Keratinocyte (primary cell): ENCODE results near the gene GMFB. TPM values are rescaled to one million over a fixed set of nuclear protein-coding genes. Genes with fewer than 3 reads are reported as not detected.

Experiments
- DNase-seq: peaks from one replicate; pipeline ENCODE4 v3.0.0-alpha.2; 2011; ENCODE audit warnings: low read depth, missing footprints, low spot score
- FAIRE-seq: peaks from 2 replicates; lab custom pipeline; 2011; peaks lifted over from hg19 to GRCh38; lab: Jason Lieb, UNC
- H2AFZ ChIP-seq: 2 replicates; pipeline ENCODE4 v1.6.0; 2012; ENCODE audit warnings: low read length, control low read depth, inconsistent platforms; ENCODE audit not compliant: control insufficient read depth
- H3K27ac ChIP-seq: 2 replicates; pipeline ENCODE4 v1.5.1; 2011; ENCODE audit warnings: low read length; ENCODE audit not compliant: control insufficient read depth, insufficient read depth
- H3K27me3 ChIP-seq: 3 replicates; pipeline ENCODE4 v1.6.0; 2011; ENCODE audit warnings: low read length; ENCODE audit not compliant: control insufficient read depth, insufficient read depth; ENCODE audit errors: extremely low read depth
- H3K36me3 ChIP-seq, 2 experiments: 2 replicates in 1 of 2; 3 replicates in 1 of 2; pipeline ENCODE4 v1.5.1; 2011; ENCODE audit warnings: low read length in 2 of 2, mild to moderate bottlenecking in 1 of 2; ENCODE audit not compliant: control insufficient read depth in 2 of 2, insufficient read depth in 2 of 2; ENCODE audit errors: extremely low read depth in 1 of 2
- H3K4me1 ChIP-seq: 3 replicates; pipeline ENCODE4 v1.5.1; 2011; ENCODE audit warnings: low read length; ENCODE audit not compliant: control insufficient read depth, insufficient read depth; ENCODE audit errors: extremely low read depth
- H3K4me2 ChIP-seq: 3 replicates; pipeline ENCODE4 v1.6.0; 2011; ENCODE audit warnings: low read depth, low read length; ENCODE audit not compliant: control insufficient read depth, insufficient read depth; ENCODE audit errors: extremely low read depth
- H3K4me3 ChIP-seq, 3 experiments: fragments of 200-600 bp in 1 of 3; sonication (generic) in 1 of 3; 2 replicates in 2 of 3; 3 replicates in 1 of 3; pipeline ENCODE4 v1.5.1; 2011 to 2016; ENCODE audit warnings: low read length in 3 of 3, mild to moderate bottlenecking in 3 of 3, control low read depth in 2 of 3, inconsistent platforms in 1 of 3, low read depth in 1 of 3, mixed read lengths in 1 of 3, mixed run types in 1 of 3, moderate library complexity in 1 of 3; ENCODE audit not compliant: control insufficient read depth in 2 of 3, insufficient read depth in 2 of 3; ENCODE audit errors: extremely low read depth in 1 of 3
- H3K79me2 ChIP-seq: 2 replicates; pipeline ENCODE4 v1.6.0; 2012; ENCODE audit warnings: low read length; ENCODE audit not compliant: control insufficient read depth, insufficient read depth
- H3K9ac ChIP-seq: 3 replicates; pipeline ENCODE4 v1.6.0; 2011; ENCODE audit warnings: low read length; ENCODE audit not compliant: control insufficient read depth, insufficient read depth; ENCODE audit errors: extremely low read depth
- H3K9me1 ChIP-seq: 3 replicates; pipeline ENCODE4 v1.6.0; 2011; ENCODE audit warnings: low read length; ENCODE audit not compliant: control insufficient read depth, insufficient read depth; ENCODE audit errors: extremely low read depth
- H3K9me3 ChIP-seq: 2 replicates; pipeline ENCODE4 v1.5.1; 2012; ENCODE audit warnings: low read depth, low read length; ENCODE audit not compliant: control insufficient read depth
- H4K20me1 ChIP-seq: 3 replicates; pipeline ENCODE4 v1.6.0; 2011; ENCODE audit warnings: low read length; ENCODE audit not compliant: control insufficient read depth, insufficient read depth; ENCODE audit errors: extremely low read depth
- EZH2 ChIP-seq: IDR thresholded peaks from one replicate; pipeline ENCODE4 v1.6.1; 2012; ENCODE audit warnings: inconsistent platforms, mild to moderate bottlenecking, low read length, moderate library complexity
- dilution Hi-C: fragments of 300-500 bp; cut with MboI; formaldehyde crosslinking; loops from one replicate; pipeline ENCODE4 v1.7.0; 2020; ENCODE audit warnings: low sequenced_read_pairs; ENCODE audit not compliant: extremely low pct_ligation_motif_present
- polyA plus RNA-seq, 5 experiments: library from polyadenylated mRNA; depleted of rRNA in 3 of 5; stranded (reverse) in 3 of 5; stranded (forward) in 1 of 5; unstranded in 1 of 5; fragments of >200 nt; gene quantifications; 1 replicate in 1 of 5; 2 replicates in 3 of 5; 3 replicates in 1 of 5; pipeline versions ENCODE4 v1.2.1 to v1.2.3, GENCODE V29; 2011 to 2012; ENCODE audit warnings: missing spikeins in 2 of 5, low read depth in 1 of 5, low replicate concordance in 1 of 5
- TF ChIP-seq, protein P1 (sequence below), 3 experiments: IDR thresholded peaks in 1 of 3; conservative IDR thresholded peaks in 1 of 3; optimal IDR thresholded peaks in 1 of 3; 2 replicates in 2 of 3; 3 replicates in 1 of 3; pipeline versions ENCODE3 to v1.5.1; 2011; ENCODE audit warnings: low read length in 3 of 3, mild to moderate bottlenecking in 3 of 3, moderate library complexity in 2 of 3, control low read depth in 1 of 3, inconsistent platforms in 1 of 3; ENCODE audit not compliant: insufficient read depth in 2 of 3; ENCODE audit errors: extremely low read depth in 1 of 3

GMFB gene
- polyA plus RNA-seq, 1 donor (not counting 4 experiments of a cell fraction or from before 2014, with no cell fraction given), result 50.5 TPM

DNA sequence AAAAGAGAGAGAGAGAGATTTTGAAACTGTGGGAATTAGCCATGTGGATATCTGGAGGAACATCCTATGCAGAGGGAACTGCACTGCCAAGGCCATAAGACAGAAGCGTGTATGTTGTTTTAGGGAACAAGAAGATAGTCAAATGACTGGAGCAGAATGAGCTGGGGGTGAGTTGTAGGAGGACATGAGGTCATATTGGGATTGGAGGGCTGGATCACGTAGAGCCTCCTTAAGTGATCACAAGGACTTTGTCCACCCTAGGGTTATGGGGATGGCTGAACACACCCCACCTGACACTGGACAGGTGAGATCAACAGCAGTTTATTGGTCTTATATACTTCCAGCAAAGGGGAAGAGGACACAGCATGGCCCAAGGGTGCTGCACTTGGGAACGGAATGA lies 12.7 kb upstream of the GMFB start:
- Histone ChIP-seq H4K20me1 (no peaks in the 10 kb centered on the region), H3K4me3 (no peak overlapping the region), H3K4me1 (no peaks in the 10 kb centered on the region), H3K27ac (no peak overlapping the region), H3K4me2 (no peak overlapping the region), H3K79me2 (no peaks in the 10 kb centered on the region), H2AFZ (no peak overlapping the region), H3K9me1 (no peaks in the 10 kb centered on the region), H3K9ac (no peak overlapping the region), H3K9me3 (no peaks in the 10 kb centered on the region), H3K36me3 (no peaks in the 10 kb centered on the region), H3K27me3 (no peaks in the 10 kb centered on the region)
- no peak for TF ChIP-seq EZH2
- TF ChIP-seq, protein P1, sequence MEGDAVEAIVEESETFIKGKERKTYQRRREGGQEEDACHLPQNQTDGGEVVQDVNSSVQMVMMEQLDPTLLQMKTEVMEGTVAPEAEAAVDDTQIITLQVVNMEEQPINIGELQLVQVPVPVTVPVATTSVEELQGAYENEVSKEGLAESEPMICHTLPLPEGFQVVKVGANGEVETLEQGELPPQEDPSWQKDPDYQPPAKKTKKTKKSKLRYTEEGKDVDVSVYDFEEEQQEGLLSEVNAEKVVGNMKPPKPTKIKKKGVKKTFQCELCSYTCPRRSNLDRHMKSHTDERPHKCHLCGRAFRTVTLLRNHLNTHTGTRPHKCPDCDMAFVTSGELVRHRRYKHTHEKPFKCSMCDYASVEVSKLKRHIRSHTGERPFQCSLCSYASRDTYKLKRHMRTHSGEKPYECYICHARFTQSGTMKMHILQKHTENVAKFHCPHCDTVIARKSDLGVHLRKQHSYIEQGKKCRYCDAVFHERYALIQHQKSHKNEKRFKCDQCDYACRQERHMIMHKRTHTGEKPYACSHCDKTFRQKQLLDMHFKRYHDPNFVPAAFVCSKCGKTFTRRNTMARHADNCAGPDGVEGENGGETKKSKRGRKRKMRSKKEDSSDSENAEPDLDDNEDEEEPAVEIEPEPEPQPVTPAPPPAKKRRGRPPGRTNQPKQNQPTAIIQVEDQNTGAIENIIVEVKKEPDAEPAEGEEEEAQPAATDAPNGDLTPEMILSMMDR (optimal IDR thresholded peaks at IDR 0.05 in 1 of 3, IDR thresholded peaks at IDR 0.05 in 1 of 3, conservative IDR thresholded peaks at IDR 0.05 in 1 of 3; ENCODE audit: extremely low read depth in 1 of 3, insufficient read depth in 2 of 3, low read length in 3 of 3), result no peak
- DNase-seq, result no peak
- no peak for FAIRE-seq
- dilution Hi-C loops, result no loop called here

DNA sequence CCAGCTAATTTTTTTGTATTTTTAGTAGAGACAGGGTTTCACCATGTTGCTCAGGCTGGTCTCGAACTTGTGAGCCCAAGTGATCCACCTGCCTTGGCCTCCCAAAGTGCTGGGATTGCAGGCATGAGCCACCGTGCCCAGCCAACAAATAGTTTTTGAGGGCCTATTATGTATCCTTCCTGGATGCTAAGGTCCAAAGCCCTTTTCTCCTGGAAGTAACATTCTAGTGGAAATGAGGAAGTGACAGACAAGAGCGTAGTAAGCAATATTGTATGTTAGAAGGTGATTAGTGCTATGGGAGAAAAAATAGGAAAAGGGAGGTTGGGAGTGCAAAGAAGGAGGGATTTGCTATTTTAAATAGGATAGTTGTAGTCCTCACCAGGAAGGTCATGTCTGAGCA lies 12.0 kb upstream of the GMFB start:
- no peak overlapping the region for H2AFZ ChIP-seq

More for the DNA sequence above, 12.0 kb upstream of the GMFB start:
- no peak overlapping the region for H3K4me3 ChIP-seq
- H3K9me1 ChIP-seq, result no peaks in the 10 kb centered on the region
- no peak overlapping the region for H3K9ac ChIP-seq
- H3K4me1 ChIP-seq, result no peaks in the 10 kb centered on the region
- dilution Hi-C loops, result no loop called here
- no peaks in the 10 kb centered on the region for H3K79me2 ChIP-seq
- DNase-seq (no peak), FAIRE-seq (no peak)
- no peaks in the 10 kb centered on the region for H4K20me1 ChIP-seq
- H3K27me3 ChIP-seq, result no peaks in the 10 kb centered on the region
- no peak overlapping the region for H3K27ac ChIP-seq
- no peaks in the 10 kb centered on the region for H3K36me3 ChIP-seq
- no peaks in the 10 kb centered on the region for H3K9me3 ChIP-seq
- H3K4me2 ChIP-seq, result no peak overlapping the region
- TF ChIP-seq, protein P1 (optimal IDR thresholded peaks at IDR 0.05 in 1 of 3, IDR thresholded peaks at IDR 0.05 in 1 of 3, conservative IDR thresholded peaks at IDR 0.05 in 1 of 3; ENCODE audit: extremely low read depth in 1 of 3, insufficient read depth in 2 of 3, low read length in 3 of 3), result no peak
- no peak for TF ChIP-seq EZH2
